ENCODE data around the gene CHRNB2. TPM values are rescaled to one million over a fixed set of nuclear protein-coding genes. Genes with fewer than 3 reads are reported as not detected.

Gene CHRNB2
- under 0.01 TPM in 1 of 2 replicates, not detected in the other for total RNA-seq

DNA sequence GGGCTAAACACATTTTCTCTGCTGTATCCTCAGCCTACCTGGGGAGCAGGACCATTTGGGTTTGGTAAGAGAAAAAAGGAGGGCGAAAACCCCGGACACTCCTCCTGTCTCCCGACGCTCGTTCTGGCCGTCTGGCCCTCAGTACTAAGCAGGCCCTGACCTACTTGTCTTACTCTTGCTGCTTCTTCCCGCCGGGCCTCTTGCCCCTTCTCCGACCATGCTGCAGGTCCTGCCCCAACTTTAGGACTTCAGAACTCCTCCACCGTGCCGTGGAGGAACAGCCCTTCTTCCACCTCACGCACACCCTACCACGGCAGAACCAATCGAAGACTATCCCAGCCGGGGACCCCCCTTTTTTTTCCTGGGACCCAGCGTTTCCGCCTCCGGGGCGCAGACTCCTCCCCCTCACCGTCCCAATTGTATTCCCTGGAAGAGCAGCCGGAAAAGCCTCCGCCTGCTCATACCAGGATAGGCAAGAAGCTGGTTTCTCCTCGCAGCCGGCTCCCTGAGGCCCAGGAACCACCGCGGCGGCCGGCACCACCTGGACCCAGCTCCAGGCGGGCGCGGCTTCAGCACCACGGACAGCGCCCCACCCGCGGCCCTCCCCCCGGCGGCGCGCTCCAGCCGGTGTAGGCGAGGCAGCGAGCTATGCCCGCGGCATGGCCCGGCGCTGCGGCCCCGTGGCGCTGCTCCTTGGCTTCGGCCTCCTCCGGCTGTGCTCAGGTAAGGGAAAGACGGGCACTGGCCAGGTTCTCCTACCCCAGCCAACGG is at the start of gene CHRNB2:
Gene CHRNB2, plus strand, starts transcription at position 393 of the 771 bp plus-strand sequence. Its CDS starts 267 bp downstream, at position 660.

GRCh38 chr1:154557939-154558719 is 9.4 kb upstream of the CHRNB2 start, which contains the start of gene UBE2Q1:
Gene UBE2Q1, minus strand, starts transcription at chr1:154558662. Its CDS starts 109 bp downstream, at chr1:154558553.

DNA sequence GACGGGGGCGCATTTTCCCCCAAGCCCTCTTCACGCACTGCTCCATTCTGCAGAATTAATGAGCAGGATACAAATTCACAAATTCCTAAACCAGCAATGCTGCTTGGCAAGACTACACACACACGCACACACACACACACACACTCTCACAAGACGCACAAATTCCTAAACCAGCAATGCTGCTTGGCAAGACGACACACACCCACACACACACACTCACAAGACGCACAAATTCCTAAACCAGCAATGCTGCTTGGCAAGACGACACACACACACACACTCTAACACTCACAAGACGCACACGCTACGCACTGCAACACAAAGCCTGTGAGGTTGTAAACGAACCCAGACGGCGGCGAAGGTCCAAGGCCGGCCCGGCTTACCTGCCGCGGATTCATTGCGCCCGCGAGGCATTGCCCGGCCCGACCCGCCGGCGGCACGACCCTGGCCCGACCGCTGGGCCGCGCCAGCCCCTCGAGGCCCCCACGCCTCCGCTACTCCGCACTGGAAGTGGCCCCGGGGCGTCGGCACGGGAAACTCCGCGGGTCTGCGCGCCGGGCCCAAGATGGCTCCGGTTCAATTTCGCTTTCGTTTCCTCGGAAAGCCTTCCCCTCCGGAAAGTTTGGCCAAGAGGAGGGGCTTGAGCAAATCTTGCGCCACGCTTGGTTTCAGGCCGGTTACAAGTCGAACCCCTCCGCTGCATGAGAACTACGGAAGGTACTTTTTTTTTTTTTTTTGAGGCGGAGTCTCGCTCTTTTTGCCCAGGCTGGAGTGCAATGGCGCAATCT is 40.2 kb downstream of the CHRNB2 start, which contains the start of gene ADAR:
Gene ADAR, minus strand, starts transcription at position 578 of the 788 bp plus-strand sequence. Its CDS starts 180 bp downstream, at position 398.

Other genes with a start within 250 kb of the CHRNB2 start
- not detected in 2 replicates for gene AQP10, start 246.7 kb upstream of the CHRNB2 start, total RNA-seq
- 171 and 205 TPM in 2 replicates for gene ATP8B2, start 242.3 kb upstream of the CHRNB2 start, total RNA-seq
- 3.6 and 3.7 TPM in 2 replicates for gene IL6R, start 162.4 kb upstream of the CHRNB2 start, total RNA-seq
- not detected in 2 replicates for gene TDRD10, start 65.6 kb upstream of the CHRNB2 start, total RNA-seq
- gene SHE, start 65.4 kb upstream of the CHRNB2 start, total RNA-seq: under 0.01 TPM in 1 of 2 replicates, not detected in the other
- gene UBE2Q1, start 9.1 kb upstream of the CHRNB2 start, total RNA-seq: 25.6 and 28.2 TPM in 2 replicates
- 103 and 143 TPM in 2 replicates for gene ADAR, start 40.4 kb downstream of the CHRNB2 start, total RNA-seq